H54 (cell line): ENCODE results near the gene ABHD1.

Source experiments
- DNase-seq: peaks from one replicate; pipeline ENCODE4 v3.0.0; 2011; ENCODE audit warnings: low spot score, mixed read lengths; ENCODE audit not compliant: insufficient read length
- FAIRE-seq: peaks from 3 replicates; lab custom pipeline; 2011; peaks lifted over from hg19 to GRCh38; lab: Jason Lieb, UNC
- POLR2A ChIP-seq: IDR thresholded peaks from 2 replicates; pipeline ENCODE4 v1.6.1; 2011; ENCODE audit warnings: low read depth, mild to moderate bottlenecking, low read length

Gene ABHD1

GRCh38 chr2:27092696-27093429 is 30.8 kb upstream of the ABHD1 start:
- DNase-seq, result no peak
- TF ChIP-seq POLR2A, result no peak
- FAIRE-seq, result no peak

- FAIRE-seq (no peak), DNase-seq (no peak)
- TF ChIP-seq POLR2A, result no peak
Measured at GRCh38 chr2:27093430-27094352, 29.9 kb upstream of the ABHD1 start.

- no peak for TF ChIP-seq POLR2A
- DNase-seq, result no peak
- FAIRE-seq, result no peak
Measured at GRCh38 chr2:27094353-27094984, 29.1 kb upstream of the ABHD1 start.

GRCh38 chr2:27095427-27095744 is 28.2 kb upstream of the ABHD1 start:
- no peak for TF ChIP-seq POLR2A
- FAIRE-seq, result no peak
- DNase-seq, result no peak

GRCh38 chr2:27095745-27096651 is 27.6 kb upstream of the ABHD1 start:
- peak; percentile 6 for FAIRE-seq
- TF ChIP-seq POLR2A, result no peak
- DNase-seq, result peak; percentile 54

- no peak for TF ChIP-seq POLR2A
- no peak for DNase-seq
- FAIRE-seq, result no peak
Measured at GRCh38 chr2:27096748-27097297, 26.8 kb upstream of the ABHD1 start.

GRCh38 chr2:27097341-27097740 is 26.3 kb upstream of the ABHD1 start:
- FAIRE-seq (no peak), DNase-seq (no peak)
- TF ChIP-seq POLR2A, result no peak

GRCh38 chr2:27099334-27099955 is 24.2 kb upstream of the ABHD1 start:
- DNase-seq (no peak), FAIRE-seq (no peak)
- no peak for TF ChIP-seq POLR2A

- FAIRE-seq (no peak), DNase-seq (no peak)
- TF ChIP-seq POLR2A, result no peak
Measured at GRCh38 chr2:27100036-27100435, 23.6 kb upstream of the ABHD1 start.

GRCh38 chr2:27102329-27102728 is 21.3 kb upstream of the ABHD1 start:
- FAIRE-seq (no peak), DNase-seq (no peak)
- TF ChIP-seq POLR2A, result no peak

- no peak for DNase-seq
- no peak for TF ChIP-seq POLR2A
- no peak for FAIRE-seq
Measured at GRCh38 chr2:27105981-27106380, 17.6 kb upstream of the ABHD1 start.

GRCh38 chr2:27108221-27108620 is 15.4 kb upstream of the ABHD1 start:
- FAIRE-seq (no peak), DNase-seq (no peak)
- TF ChIP-seq POLR2A, result no peak
